HL-60/S4 treated with phorbol 12-myristate 13-acetate at 8.2 ng/mL for 4 days and 3 days (cell line): Measurements from ENCODE around the gene ZBTB46.
"Not testable (repeated sequence)": the region's sequence is repeated elsewhere in the genome, so short reads cannot be mapped to it uniquely, and the experiment has no call there.

ENCODE experiments used
- in situ Hi-C: fragments of 300-500 bp; cut with MboI; formaldehyde crosslinking; loops from 2 replicates; pipeline ENCODE4 v1.15.0; 2022; ENCODE audit warnings: low sequenced_read_pairs

Gene ZBTB46

GRCh38 chr20:63830841-63831588 lies at the start of gene ZBTB46:
ZBTB46 (minus strand) TSS chr20:63831264; CDS start chr20:63790757, 40,507 bp downstream.
- in situ Hi-C loops = no loop called here

- in situ Hi-C loops = no loop called here
Measured at GRCh38 chr20:63878899-63879663, 48.0 kb upstream of the ZBTB46 start.

GRCh38 chr20:63877755-63878470 lies 46.8 kb upstream of the ZBTB46 start:
- in situ Hi-C loops = no loop called here

DNA sequence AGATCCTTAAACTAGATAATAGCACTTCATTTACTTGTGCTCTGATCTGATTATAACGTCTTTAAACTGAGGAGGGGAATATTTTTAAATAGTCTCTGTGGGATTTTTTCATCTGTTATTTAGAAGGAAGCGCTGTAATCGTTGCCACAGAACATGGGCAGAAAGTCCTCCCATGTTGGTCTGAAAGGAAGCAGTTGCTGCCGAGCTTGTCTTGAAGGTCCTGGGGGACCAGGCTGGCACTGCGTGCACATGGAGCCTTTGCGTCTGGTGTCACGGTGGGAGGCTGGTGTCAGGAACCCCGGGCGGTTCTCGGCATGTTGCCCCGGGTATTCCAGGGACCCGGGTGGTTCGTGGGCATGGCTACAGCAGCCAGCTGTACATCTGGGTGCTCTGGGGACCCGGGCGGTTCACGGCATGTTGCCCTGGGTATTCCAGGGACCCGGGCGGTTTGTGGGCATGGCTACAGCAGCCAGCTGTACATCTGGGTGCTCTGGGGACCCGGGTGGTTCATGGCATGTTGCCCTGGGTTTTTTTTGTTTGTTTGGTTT lies 45.5 kb upstream of the ZBTB46 start:
- in situ Hi-C loops = no loop called here

DNA sequence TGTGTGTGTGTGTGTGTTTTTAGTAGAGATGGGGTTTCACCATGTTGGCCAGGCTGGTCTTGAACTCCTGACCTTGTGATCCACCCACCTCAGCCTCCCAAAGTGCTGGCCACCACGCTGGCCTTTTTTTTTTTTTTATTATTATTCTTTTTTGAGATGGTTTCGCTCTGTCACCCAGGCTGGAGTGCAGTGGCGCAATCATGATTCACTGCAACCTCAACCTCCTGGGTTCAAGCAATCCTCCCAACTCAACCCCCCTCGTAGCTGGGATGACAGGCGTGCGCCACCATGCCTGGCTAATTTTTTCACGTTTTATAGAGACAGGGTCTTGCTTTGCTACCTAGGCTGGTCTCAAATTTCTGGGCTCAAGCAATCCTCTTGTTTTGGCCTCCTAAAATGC lies 43.2 kb upstream of the ZBTB46 start:
- in situ Hi-C loops = not testable (repeated sequence)

DNA sequence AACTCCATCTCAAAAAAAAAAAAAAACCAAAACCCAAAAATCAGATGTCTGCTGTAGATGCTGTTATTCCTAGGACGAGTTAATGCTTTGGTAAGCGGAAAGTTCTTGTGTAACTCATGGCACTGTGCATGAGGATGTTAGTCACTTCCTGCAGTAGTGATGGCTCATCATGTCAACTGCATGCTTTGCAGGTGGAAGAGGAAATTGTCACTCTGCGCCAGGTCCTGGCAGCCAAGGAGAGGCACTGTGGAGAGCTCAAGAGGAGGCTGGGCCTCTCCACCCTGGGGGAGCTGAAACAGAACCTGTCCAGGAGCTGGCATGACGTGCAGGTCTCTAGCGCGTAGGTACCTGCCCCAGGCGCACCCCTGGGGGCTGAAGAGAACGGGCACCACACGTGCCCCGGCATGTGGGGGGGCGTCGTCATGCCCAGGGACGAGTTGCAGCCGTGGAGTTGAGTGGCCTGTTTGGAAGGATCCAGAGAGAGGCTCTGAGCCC lies 42.5 kb upstream of the ZBTB46 start:
- in situ Hi-C loops = no loop called here

GRCh38 chr20:63868264-63868663 lies 37.2 kb upstream of the ZBTB46 start:
- in situ Hi-C loops = loop anchor here (10.0 kb wide), 1 partner anchor 83 kb away; no protein-coding TSS in a partner anchor

- in situ Hi-C loops = loop anchor here (10.0 kb wide), 1 partner anchor 82 kb away; no protein-coding TSS in a partner anchor
Measured at GRCh38 chr20:63867042-63867441, 36.0 kb upstream of the ZBTB46 start.

- in situ Hi-C loops = loop anchor here (10.0 kb wide), 1 partner anchor 80 kb away; no protein-coding TSS in a partner anchor
Measured at GRCh38 chr20:63864978-63865640, 34.0 kb upstream of the ZBTB46 start, which contains the start of gene TPD52L2. TPD52L2 (plus strand) TSS chr20:63865270; CDS start chr20:63865366, 96 bp downstream.

DNA sequence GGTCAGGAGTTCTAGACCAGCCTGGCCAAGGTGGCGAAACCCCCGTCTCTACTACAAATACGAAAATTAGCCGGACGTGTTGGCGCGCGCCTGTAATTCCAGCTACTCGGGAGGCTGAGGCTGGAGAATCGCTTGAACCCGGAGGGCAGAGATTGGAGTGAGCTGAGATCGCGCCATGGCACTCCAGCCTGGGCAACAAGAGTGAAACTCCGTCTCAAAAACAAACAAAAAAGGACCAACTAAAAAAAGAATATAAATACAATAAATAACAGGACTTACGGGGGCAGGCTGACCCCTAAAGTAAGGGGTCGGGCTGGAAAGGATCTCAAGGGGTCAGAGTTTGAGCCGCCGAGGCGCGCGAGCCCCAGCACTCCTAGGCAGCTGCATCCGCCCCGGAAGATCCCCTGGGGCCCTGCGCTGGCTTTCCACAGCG lies 33.5 kb upstream of the ZBTB46 start:
- in situ Hi-C loops = loop anchor here (10.0 kb wide), 1 partner anchor 80 kb away; no protein-coding TSS in a partner anchor

DNA sequence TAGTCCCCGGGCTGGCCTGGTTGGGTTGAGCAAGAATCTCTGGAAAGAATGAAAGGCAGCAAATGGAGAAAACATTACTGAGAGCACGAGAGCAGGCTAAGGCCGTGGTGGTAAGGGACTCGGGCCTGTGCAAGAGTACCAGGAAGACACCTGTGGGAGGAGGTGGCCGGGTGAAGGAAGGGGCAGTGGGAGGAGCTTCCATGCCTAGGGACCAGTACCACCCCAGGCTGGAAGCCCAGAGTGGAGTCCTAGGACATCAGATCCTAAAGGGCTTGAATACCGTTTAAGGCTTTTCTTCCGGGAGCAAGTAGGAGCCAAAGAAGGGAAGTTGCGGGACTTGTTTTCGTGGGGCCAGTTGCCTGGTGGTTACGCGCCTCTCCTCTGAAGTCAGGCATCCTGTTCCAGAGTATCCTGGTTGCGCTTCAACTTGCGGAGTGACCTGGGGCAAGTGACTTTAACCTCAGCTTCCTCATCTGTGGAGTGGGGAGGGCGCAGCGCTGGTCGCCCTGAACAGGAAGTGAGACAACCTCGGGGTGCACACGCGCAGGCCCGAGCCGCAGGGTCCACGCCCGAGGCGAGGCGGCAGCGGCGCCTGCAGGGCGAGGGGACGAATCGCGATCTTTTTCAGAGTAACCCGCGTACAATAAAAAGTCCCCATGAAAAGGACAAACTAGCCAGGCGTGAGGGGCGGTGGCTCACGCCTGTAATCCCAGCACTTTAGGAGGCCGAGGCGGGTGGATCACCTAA lies 32.9 kb upstream of the ZBTB46 start:
- in situ Hi-C loops = loop anchor here (10.0 kb wide), 1 partner anchor 79 kb away; no protein-coding TSS in a partner anchor

GRCh38 chr20:63863021-63863797 lies 32.1 kb upstream of the ZBTB46 start:
- in situ Hi-C loops = loop anchor here (10.0 kb wide), 1 partner anchor 78 kb away; no protein-coding TSS in a partner anchor

DNA sequence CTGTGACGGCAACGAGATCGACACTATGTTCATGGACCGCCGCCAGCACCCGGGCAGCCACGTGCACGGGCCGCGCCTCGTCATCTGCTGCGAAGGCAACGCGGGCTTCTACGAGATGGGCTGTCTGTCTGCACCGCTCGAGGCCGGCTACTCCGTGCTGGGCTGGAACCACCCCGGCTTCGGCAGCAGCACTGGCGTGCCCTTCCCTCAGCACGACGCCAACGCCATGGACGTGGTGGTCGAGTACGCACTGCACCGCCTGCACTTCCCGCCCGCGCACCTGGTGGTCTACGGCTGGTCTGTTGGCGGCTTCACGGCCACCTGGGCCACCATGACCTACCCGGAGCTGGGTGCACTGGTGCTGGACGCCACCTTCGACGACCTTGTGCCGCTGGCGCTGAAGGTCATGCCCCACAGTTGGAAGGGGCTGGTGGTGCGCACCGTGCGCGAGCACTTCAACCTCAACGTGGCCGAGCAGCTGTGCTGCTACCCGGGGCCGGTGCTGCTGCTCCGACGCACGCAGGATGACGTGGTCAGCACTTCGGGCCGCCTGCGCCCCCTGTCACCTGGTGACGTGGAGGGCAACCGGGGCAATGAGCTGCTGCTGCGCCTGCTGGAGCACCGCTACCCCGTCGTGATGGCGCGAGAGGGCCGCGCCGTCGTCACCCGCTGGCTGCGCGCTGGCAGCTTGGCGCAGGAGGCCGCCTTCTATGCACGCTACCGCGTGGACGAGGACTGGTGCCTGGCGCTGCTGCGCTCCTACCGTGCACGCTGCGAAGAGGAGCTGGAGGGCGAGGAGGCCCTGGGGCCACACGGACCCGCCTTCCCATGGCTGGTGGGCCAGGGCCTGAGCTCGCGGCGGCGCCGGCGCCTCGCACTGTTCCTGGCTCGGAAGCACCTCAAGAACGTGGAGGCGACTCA lies 31.2 kb upstream of the ZBTB46 start:
- in situ Hi-C loops = loop anchor here (10.0 kb wide), 1 partner anchor 77 kb away; no protein-coding TSS in a partner anchor

DNA sequence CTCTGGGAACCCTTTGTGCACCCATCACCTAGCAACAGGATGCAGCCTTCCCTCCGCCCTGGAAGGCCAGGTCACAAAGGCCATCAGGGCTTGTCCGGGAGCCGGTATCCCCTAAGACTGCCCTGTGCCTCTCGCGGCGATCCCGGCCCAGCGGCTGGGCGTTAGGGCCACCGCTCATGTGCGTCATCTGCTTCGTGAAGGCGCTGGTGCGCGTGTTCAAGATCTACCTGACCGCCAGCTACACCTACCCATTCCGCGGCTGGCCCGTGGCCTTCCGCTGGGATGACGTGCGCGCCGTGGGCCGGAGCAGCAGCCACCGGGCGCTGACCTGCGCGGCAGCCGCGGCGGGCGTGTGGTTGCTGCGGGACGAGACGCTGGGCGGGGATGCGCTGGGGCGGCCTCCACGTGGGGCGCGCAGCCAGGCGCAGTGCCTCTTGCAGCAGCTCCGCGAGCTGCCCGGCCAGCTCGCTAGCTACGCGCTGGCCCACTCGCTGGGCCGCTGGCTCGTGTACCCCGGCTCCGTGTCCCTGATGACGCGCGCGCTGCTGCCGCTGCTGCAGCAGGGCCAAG lies 30.4 kb upstream of the ZBTB46 start, which contains the start of gene ABHD16B:
ABHD16B (plus strand) TSS at position 134 of the 570 bp plus-strand sequence; CDS start at position 177, 43 bp downstream.
- in situ Hi-C loops = loop anchor here (10.0 kb wide), 1 partner anchor 77 kb away; no protein-coding TSS in a partner anchor

GRCh38 chr20:63860325-63861051 lies 29.4 kb upstream of the ZBTB46 start:
- in situ Hi-C loops = loop anchor here (10.0 kb wide), 1 partner anchor 76 kb away; no protein-coding TSS in a partner anchor

DNA sequence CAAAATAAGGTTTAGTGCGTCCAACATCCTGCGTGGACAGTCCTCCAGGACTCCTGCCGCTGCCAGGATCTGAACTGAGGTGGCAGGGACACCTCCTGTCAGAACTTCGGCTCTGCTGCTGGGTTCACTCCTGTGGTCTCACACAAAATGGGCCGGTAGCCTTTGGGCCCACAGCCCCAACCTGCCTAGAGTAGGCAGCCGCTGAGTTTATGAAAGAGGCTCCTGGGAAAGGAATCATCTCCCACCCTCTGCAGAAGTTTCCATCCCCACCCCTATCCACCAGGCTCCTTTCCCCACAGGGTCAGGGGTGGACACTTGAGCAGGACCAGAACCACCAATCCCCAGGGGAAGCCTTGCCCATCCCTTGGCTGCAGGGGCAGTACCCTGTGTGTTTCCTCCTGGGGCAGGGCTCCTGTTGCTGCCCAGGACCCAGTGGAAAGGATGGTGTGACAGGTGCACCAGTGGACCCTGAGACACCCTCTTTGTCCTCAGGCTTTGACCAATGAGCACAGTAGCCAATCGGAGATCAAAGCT lies 28.2 kb upstream of the ZBTB46 start:
- in situ Hi-C loops = no loop called here
